ENCODE measurements around the gene XCL1. TPM values are rescaled to one million over a fixed set of nuclear protein-coding genes. Genes with fewer than 3 reads are reported as not detected.
A peak's percentile ranks its signal among the peaks of the same experiment; 100 is the strongest.
"Not testable (repeated sequence)": the region's sequence is repeated elsewhere in the genome, so short reads cannot be mapped to it uniquely, and the experiment has no call there.

XCL1 gene, protein sequence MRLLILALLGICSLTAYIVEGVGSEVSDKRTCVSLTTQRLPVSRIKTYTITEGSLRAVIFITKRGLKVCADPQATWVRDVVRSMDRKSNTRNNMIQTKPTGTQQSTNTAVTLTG
- total RNA-seq (2021) (not detected in 2 replicates), Bru-seq, nascent RNA (percentile 16 among the genes with signal in this experiment), BruChase-seq, experiment 1, labeled RNA remaining after a 2-hour chase (percentile 8 among the genes with signal in this experiment), BruChase-seq, experiment 2, labeled RNA remaining after a 6-hour chase (percentile 16 among the genes with signal in this experiment)
- long read RNA-seq = 0 reads

DNA sequence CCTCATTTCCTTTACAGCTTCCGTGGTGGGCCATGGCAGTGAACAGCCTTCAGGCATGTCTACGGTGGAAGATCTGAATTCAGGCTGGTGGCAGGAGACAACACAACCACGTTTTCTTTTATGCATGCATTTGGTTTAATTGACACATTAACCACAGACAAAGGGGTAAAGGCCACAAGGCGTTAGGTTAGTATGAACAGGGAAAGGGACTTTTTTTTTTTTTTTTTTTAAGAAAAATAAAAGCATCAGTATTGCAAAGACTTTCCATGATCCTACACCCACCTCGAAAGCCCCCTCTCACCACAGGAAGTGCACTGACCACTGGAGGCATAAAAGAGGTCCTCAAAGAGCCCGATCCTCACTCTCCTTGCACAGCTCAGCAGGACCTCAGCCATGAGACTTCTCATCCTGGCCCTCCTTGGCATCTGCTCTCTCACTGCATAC, at the start of gene XCL1:
XCL1 (plus strand) TSS at position 361 of the 444 bp plus-strand sequence; CDS start at position 394, 33 bp downstream.
- intact Hi-C loops (cut with micrococcal nuclease; ENCODE audit: unreplicated experiment); H3K9me3 ChIP-seq (ENCODE audit: low read depth, low read length, poor library complexity, severe bottlenecking); CTCF ChIA-PET; H3K27ac ChIP-seq (ENCODE audit: low read depth, low read length, poor library complexity, severe bottlenecking); H3K36me3 ChIP-seq (ENCODE audit: insufficient read depth, low read length, poor library complexity, severe bottlenecking); POLR2A ChIA-PET (ENCODE audit: low non-redundant PET); BruUV-seq (replicated peaks); H3K4me1 ChIP-seq (ENCODE audit: insufficient read depth, low read length, poor library complexity, severe bottlenecking); H3K4me3 ChIP-seq (ENCODE audit: low read depth, low read length, poor library complexity, severe bottlenecking); H3K27me3 ChIP-seq (replicated peaks; ENCODE audit: insufficient read depth, low read depth, low read length, poor library complexity); DNase-seq (ENCODE audit: low spot score): not testable (repeated sequence)

DNA sequence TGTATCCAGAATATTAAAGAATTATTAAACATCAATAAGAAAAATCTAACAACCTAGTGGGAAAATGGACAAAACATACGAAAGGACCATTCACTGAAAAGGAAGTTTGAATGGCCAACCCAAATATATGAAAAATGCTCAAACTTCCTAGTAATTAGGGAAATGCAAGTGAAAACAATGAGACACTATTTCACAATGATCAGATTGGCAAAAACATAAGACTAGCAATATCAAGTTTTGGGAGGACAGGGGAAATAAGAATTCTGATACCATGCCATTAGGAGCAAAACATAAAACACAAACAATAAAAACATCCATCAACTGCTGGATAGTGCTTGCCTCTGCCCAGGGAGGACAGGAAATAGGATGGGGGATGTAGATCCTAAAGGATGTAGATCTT, 46.9 kb upstream of the XCL1 start:
- TF ChIP-seq, protein P1, sequence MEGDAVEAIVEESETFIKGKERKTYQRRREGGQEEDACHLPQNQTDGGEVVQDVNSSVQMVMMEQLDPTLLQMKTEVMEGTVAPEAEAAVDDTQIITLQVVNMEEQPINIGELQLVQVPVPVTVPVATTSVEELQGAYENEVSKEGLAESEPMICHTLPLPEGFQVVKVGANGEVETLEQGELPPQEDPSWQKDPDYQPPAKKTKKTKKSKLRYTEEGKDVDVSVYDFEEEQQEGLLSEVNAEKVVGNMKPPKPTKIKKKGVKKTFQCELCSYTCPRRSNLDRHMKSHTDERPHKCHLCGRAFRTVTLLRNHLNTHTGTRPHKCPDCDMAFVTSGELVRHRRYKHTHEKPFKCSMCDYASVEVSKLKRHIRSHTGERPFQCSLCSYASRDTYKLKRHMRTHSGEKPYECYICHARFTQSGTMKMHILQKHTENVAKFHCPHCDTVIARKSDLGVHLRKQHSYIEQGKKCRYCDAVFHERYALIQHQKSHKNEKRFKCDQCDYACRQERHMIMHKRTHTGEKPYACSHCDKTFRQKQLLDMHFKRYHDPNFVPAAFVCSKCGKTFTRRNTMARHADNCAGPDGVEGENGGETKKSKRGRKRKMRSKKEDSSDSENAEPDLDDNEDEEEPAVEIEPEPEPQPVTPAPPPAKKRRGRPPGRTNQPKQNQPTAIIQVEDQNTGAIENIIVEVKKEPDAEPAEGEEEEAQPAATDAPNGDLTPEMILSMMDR (conservative IDR thresholded peaks at IDR 0.05; ENCODE audit: low read depth, low read length) = no peak
- TF ChIP-seq EZH2 (IDR thresholded peaks at IDR 0.05; ENCODE audit: borderline replicate concordance, low read depth, low read length, poor library complexity, severe bottlenecking) = no peak
- H3K27ac ChIP-seq (ENCODE audit: low read depth, low read length, poor library complexity, severe bottlenecking) = no peak overlapping the region
- H3K36me3 ChIP-seq (ENCODE audit: insufficient read depth, low read length, poor library complexity, severe bottlenecking) = no peaks in the 10 kb centered on the region
- H3K9me3 ChIP-seq (ENCODE audit: low read depth, low read length, poor library complexity, severe bottlenecking) = no peaks in the 10 kb centered on the region
- no peaks in the 10 kb centered on the region for H3K4me1 ChIP-seq (ENCODE audit: insufficient read depth, low read length, poor library complexity, severe bottlenecking)
- intact Hi-C loops (cut with micrococcal nuclease; ENCODE audit: unreplicated experiment) = no loop called here
- CTCF ChIA-PET = no interaction called here
- POLR2A ChIA-PET (ENCODE audit: low non-redundant PET) = no interaction called here
- no peaks in the 10 kb centered on the region for H3K27me3 ChIP-seq (replicated peaks; ENCODE audit: insufficient read depth, low read depth, low read length, poor library complexity)
- H3K4me3 ChIP-seq (ENCODE audit: low read depth, low read length, poor library complexity, severe bottlenecking) = no peak overlapping the region
- no peak for DNase-seq (ENCODE audit: low spot score)
- no TSS peak for BruUV-seq (replicated peaks)

DNA sequence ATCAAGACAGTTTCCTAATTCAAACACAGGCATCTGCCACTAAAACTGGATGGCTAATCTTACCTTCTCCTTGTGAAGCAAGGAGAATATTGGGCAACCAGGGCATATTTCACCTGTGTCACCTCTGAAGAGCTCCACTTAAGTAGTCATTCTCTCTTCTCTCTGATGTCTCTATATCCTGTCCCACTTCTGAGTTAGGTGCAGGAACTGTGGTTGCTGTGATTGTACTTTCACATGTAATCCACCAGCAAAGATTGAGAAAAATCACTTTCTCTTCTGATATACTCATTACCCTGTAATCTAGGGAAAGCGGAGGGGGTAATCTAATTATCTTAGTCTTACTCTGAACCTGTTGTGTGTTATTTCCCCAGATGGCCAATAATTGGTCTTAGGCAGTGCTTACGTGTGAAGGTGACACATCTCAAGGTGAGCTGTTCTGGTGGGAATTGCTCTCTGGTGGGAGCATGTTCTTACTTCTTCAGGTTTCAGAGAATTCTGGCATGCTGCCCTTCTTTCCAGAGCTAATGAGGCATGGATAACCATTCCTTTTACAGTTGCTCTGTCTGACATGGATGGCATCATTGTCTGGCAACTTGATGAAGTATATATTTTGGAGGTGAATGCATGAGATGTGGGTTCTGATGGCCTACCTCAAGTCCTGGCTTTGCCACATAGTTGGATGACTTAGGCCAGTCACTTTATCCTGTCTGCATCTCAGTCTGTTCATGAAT, 44.6 kb upstream of the XCL1 start:
- Histone ChIP-seq H3K27ac (ENCODE audit: low read depth, low read length, poor library complexity, severe bottlenecking) (no peak overlapping the region), H3K36me3 (ENCODE audit: insufficient read depth, low read length, poor library complexity, severe bottlenecking) (no peaks in the 10 kb centered on the region), H3K4me1 (ENCODE audit: insufficient read depth, low read length, poor library complexity, severe bottlenecking) (no peaks in the 10 kb centered on the region), H3K27me3 (replicated peaks; ENCODE audit: insufficient read depth, low read depth, low read length, poor library complexity) (no peaks in the 10 kb centered on the region), H3K4me3 (ENCODE audit: low read depth, low read length, poor library complexity, severe bottlenecking) (no peak overlapping the region), H3K9me3 (ENCODE audit: low read depth, low read length, poor library complexity, severe bottlenecking) (no peaks in the 10 kb centered on the region)
- no peak for DNase-seq (ENCODE audit: low spot score)
- no TSS peak for BruUV-seq (replicated peaks)
- intact Hi-C loops (cut with micrococcal nuclease; ENCODE audit: unreplicated experiment) = no loop called here
- ChIA-PET CTCF (no interaction called here), POLR2A (ENCODE audit: low non-redundant PET) (no interaction called here)
- no peak for TF ChIP-seq EZH2 (IDR thresholded peaks at IDR 0.05; ENCODE audit: borderline replicate concordance, low read depth, low read length, poor library complexity, severe bottlenecking)
- TF ChIP-seq, protein P1 (conservative IDR thresholded peaks at IDR 0.05; ENCODE audit: low read depth, low read length) = no peak

All from A673 (cell line).